Measurements from ENCODE around the gene CASZ1. TPM values are rescaled to one million over a fixed set of nuclear protein-coding genes. Genes with fewer than 3 reads are reported as not detected.

Gene CASZ1
- polyA plus RNA-seq, 2 of the 4 experiments (the other 2 are of a cell fraction) = 0.52 to 1.2 TPM

DNA sequence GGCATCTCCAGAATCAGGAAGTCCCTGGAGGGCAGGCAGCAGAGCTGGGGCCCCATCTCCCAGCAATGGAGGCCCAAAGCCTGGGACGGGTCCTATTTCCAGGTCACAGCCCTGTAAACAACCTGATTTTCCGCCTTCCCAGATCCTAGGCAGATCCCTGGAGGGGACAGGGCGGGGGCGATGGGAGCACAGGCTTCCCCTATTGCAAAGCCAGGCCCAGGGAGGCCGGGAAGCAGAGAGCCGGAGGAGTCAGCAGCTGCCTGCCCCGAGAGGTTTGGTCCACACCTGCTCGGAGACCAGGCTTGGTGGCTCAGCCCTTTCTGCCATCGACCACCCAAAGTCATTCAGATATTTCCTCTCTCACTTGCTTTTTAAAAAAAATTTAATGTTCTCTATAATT lies 29.2 kb downstream of the CASZ1 start (continued):
- TF ChIP-seq, protein P1, sequence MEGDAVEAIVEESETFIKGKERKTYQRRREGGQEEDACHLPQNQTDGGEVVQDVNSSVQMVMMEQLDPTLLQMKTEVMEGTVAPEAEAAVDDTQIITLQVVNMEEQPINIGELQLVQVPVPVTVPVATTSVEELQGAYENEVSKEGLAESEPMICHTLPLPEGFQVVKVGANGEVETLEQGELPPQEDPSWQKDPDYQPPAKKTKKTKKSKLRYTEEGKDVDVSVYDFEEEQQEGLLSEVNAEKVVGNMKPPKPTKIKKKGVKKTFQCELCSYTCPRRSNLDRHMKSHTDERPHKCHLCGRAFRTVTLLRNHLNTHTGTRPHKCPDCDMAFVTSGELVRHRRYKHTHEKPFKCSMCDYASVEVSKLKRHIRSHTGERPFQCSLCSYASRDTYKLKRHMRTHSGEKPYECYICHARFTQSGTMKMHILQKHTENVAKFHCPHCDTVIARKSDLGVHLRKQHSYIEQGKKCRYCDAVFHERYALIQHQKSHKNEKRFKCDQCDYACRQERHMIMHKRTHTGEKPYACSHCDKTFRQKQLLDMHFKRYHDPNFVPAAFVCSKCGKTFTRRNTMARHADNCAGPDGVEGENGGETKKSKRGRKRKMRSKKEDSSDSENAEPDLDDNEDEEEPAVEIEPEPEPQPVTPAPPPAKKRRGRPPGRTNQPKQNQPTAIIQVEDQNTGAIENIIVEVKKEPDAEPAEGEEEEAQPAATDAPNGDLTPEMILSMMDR (IDR thresholded peaks at IDR 0.05) = no peak
- no peak for TF ChIP-seq EHMT2 (IDR thresholded peaks at IDR 0.05; ENCODE audit: low read depth)
- TF ChIP-seq SREBF2 (IDR thresholded peaks at IDR 0.05) = no peak
- TF ChIP-seq GATA3 (IDR thresholded peaks at IDR 0.05; ENCODE audit: borderline replicate concordance) = no peak
- TF ChIP-seq, protein P2, sequence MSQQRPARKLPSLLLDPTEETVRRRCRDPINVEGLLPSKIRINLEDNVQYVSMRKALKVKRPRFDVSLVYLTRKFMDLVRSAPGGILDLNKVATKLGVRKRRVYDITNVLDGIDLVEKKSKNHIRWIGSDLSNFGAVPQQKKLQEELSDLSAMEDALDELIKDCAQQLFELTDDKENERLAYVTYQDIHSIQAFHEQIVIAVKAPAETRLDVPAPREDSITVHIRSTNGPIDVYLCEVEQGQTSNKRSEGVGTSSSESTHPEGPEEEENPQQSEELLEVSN (IDR thresholded peaks at IDR 0.05; ENCODE audit: borderline replicate concordance, low read depth) = no peak
- TF ChIP-seq ESRRA (IDR thresholded peaks at IDR 0.05; ENCODE audit: borderline replicate concordance, low read length) = no peak

DNA sequence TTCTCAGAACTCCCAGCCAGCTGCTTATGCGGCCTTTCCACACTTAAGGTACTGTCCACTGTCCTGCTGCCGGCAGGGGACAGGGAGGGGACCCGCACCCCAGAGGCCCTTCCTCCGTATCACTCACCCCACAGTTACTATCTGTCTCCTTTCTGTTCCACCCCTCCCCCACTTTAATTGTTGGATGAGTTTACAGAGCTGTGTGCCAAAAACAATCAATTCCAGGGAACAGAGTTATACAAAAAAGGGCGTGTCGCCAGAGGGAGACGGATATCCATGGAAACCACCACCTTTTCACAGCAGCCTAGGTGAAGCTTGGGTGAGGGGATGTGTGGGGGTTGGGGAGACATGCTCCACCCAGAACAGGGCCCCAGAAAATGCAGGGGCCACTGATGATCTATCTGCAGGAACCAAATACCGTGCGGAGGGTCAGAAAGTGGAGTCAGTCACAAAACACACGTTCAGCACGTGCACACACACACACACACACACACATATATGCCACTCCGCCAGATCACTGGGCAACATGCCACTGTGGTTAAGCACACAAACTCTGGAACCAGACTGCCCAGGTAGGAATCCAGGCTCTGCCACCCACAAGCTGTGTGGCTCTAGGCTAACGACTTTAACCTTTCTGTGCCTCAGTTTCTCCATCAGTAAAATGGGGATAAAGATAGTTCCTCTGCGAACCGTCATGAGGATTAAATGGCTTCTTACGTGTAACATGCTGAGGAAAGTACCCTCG lies 30.5 kb downstream of the CASZ1 start:
- Histone ChIP-seq H3K27ac (no peak overlapping the region), H3K4me3 (no peak overlapping the region), H3K4me2 (no peak overlapping the region), H3K9me3 (no peaks in the 10 kb centered on the region), H3K4me1 (no peaks in the 10 kb centered on the region)
- CTCF ChIA-PET = no interaction called here
- ATAC-seq (no peak), DNase-seq (ENCODE audit: low read depth in 1 of 2, low spot score in 1 of 2) (no peak), FAIRE-seq (no peak)
- POLR2A ChIA-PET = no interaction called here
- no peak for TF ChIP-seq KDM1A (IDR thresholded peaks at IDR 0.05; ENCODE audit: low read depth)
- no peak for TF ChIP-seq RNF2 (IDR thresholded peaks at IDR 0.05; ENCODE audit: borderline replicate concordance, low read depth)
- TF ChIP-seq FOSB (CRISPR knock-in tag; IDR thresholded peaks at IDR 0.05) = no peak
- TF ChIP-seq SMC3 (IDR thresholded peaks at IDR 0.05) = no peak
- no peak for TF ChIP-seq FOXS1 (CRISPR knock-in tag; IDR thresholded peaks at IDR 0.05)
- TF ChIP-seq MAFK (IDR thresholded peaks at IDR 0.05; ENCODE audit: partially characterized antibody) = no peak
- TF ChIP-seq NPAS2 (CRISPR knock-in tag; IDR thresholded peaks at IDR 0.05; ENCODE audit: borderline replicate concordance) = no peak
- TF ChIP-seq NR3C1 (IDR thresholded peaks at IDR 0.05) = no peak
- TF ChIP-seq TP53 (CRISPR knock-in tag; IDR thresholded peaks at IDR 0.05) = no peak
- TF ChIP-seq CEBPB (IDR thresholded peaks at IDR 0.05) = no peak
- no peak for TF ChIP-seq SREBF2 (IDR thresholded peaks at IDR 0.05)
- WGBS (ENCODE audit: missing lambda C conversion rate) = 83% methylated on average over 13 of the region's 17 CpGs

DNA sequence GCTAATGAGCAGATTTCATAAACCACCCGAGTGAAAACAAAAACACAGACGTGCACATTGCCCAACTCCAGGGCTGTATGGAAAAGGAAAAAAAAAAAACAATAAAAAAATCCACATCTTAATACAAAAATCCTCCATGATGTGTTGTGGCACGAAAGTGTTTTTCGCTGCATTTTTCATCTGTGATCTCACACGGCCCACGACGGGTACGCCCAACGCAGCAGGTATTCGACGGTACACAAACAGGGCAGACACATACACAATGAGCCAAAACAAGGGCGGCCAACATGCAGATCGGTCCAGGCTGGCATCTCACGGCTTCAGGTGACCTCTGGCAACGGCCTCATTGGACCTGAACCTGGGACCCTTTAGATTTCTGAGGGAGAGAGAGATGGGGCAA lies 31.1 kb downstream of the CASZ1 start:
- no peaks in the 10 kb centered on the region for H3K4me1 ChIP-seq
- ATAC-seq (no peak), FAIRE-seq (no peak), DNase-seq (ENCODE audit: low read depth in 1 of 2, low spot score in 1 of 2) (no peak)
- H3K27ac ChIP-seq = no peak overlapping the region
- ChIA-PET CTCF (no interaction called here), POLR2A (no interaction called here)
- 81% methylated on average over 15 of the region's 15 CpGs for WGBS (ENCODE audit: missing lambda C conversion rate)
- no peaks in the 10 kb centered on the region for H3K9me3 ChIP-seq
- TF ChIP-seq RNF2 (IDR thresholded peaks at IDR 0.05; ENCODE audit: borderline replicate concordance, low read depth) = no peak
- TF ChIP-seq HDAC2 (IDR thresholded peaks at IDR 0.05) = no peak
- TF ChIP-seq ZC3H11A (IDR thresholded peaks at IDR 0.05) = no peak
- TF ChIP-seq HOXB5 (CRISPR knock-in tag; IDR thresholded peaks at IDR 0.05) = no peak
- TF ChIP-seq CBX2 (IDR thresholded peaks at IDR 0.05; ENCODE audit: borderline replicate concordance, low read depth) = no peak
- TF ChIP-seq MYC (IDR thresholded peaks at IDR 0.05; ENCODE audit: borderline replicate concordance, low read length) = no peak
- no peak overlapping the region for H3K4me3 ChIP-seq
- no peak overlapping the region for H3K4me2 ChIP-seq

DNA sequence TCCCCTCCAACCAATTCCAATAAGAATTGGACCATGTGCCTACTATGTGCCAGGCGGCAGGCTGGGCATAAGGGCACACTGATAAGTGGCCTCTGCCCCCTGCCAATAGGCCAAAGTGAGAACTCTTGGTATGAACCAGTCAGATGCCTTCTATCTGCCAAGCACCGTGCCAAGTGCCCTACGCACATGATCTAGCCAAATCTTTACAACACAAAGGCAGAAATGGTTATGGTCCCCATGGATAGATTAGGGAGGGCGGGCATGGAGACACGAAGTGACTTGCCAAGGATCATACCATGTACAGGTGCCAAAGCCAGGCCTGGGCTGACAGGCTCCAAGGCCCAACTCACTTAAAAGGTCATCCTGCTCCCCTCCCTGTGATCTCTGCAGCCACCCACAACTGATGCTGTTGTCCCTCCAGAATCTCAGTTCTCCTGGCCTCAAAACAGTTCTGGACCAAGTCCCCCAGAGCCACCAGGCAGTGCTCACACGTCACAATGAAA lies 32.1 kb downstream of the CASZ1 start:
- no peak for DNase-seq (ENCODE audit: low read depth in 1 of 2, low spot score in 1 of 2)
- ChIA-PET POLR2A (no interaction called here), CTCF (no interaction called here)
- no peaks in the 10 kb centered on the region for H3K4me1 ChIP-seq
- TF ChIP-seq, protein P3, sequence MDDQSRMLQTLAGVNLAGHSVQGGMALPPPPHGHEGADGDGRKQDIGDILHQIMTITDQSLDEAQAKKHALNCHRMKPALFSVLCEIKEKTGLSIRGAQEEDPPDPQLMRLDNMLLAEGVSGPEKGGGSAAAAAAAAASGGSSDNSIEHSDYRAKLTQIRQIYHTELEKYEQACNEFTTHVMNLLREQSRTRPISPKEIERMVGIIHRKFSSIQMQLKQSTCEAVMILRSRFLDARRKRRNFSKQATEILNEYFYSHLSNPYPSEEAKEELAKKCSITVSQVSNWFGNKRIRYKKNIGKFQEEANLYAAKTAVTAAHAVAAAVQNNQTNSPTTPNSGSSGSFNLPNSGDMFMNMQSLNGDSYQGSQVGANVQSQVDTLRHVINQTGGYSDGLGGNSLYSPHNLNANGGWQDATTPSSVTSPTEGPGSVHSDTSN (IDR thresholded peaks at IDR 0.05) = no peak
- TF ChIP-seq HOXA7 (CRISPR knock-in tag; IDR thresholded peaks at IDR 0.05) (no peak), RNF2 (IDR thresholded peaks at IDR 0.05; ENCODE audit: borderline replicate concordance, low read depth) (no peak), HOXB5 (CRISPR knock-in tag; IDR thresholded peaks at IDR 0.05) (no peak), KDM1A (IDR thresholded peaks at IDR 0.05; ENCODE audit: low read depth) (no peak)
- H3K4me2 ChIP-seq = no peak overlapping the region
- H3K9me3 ChIP-seq = no peaks in the 10 kb centered on the region
- no peak overlapping the region for H3K27ac ChIP-seq
- 81% methylated on average over 6 of the region's 6 CpGs for WGBS (ENCODE audit: missing lambda C conversion rate)
- no peak for FAIRE-seq
- no peak for ATAC-seq
- no peak overlapping the region for H3K4me3 ChIP-seq
